ENCODE data around the gene TMEM51. TPM values are rescaled to one million over a fixed set of nuclear protein-coding genes. Genes with fewer than 3 reads are reported as not detected.
A peak's percentile ranks its signal among the peaks of the same experiment; 100 is the strongest.

The TMEM51 gene
- total RNA-seq, 1 experiment from 2014 or later = 10.4 TPM

- DNase-seq (ENCODE audit: low spot score) (no peak), ATAC-seq (0 out of 2 replicates have a peak, but pooled peaks have one; percentile 47)
- H3K4me1 Mint-ChIP-seq = 0 out of 2 replicates have a peak, but pooled peaks cover 3% of the 10 kb centered on the region
- H3K4me3 Mint-ChIP-seq = no peak overlapping the region
- no peak overlapping the region for H3K27ac Mint-ChIP-seq
- ChIA-PET POLR2A (no interaction called here), CTCF (interaction anchor here (0.5 to 1.1 kb wide), 3 partner anchors 12 to 131 kb away, joined by 3 to 4 read pairs (median 3); no protein-coding TSS in a partner anchor)
- H3K36me3 Mint-ChIP-seq = no peaks in the 10 kb centered on the region
- peaks cover 6% of the 10 kb centered on the region for H3K27me3 Mint-ChIP-seq (ENCODE audit: low read depth)
- H3K9me3 Mint-ChIP-seq = peaks cover 1% of the 10 kb centered on the region
- TF ChIP-seq MYBL2 (CRISPR knock-in tag; IDR thresholded peaks at IDR 0.05) = no peak
- TF ChIP-seq ZNF512 (CRISPR knock-in tag; IDR thresholded peaks at IDR 0.05; ENCODE audit: borderline replicate concordance) = no peak
- no peak for TF ChIP-seq EMX1 (CRISPR knock-in tag; IDR thresholded peaks at IDR 0.05)
- no peak for TF ChIP-seq TCF7 (CRISPR knock-in tag; IDR thresholded peaks at IDR 0.05; ENCODE audit: low read depth)
- TF ChIP-seq SMAD3 (CRISPR knock-in tag; IDR thresholded peaks at IDR 0.05; ENCODE audit: borderline replicate concordance) = no peak
- no peak for TF ChIP-seq NR3C1 (CRISPR knock-in tag; conservative IDR thresholded peaks at IDR 0.05; ENCODE audit: low read depth)
These were observed 106.1 kb downstream of the TMEM51 start for GRCh38 chr1:15259622-15260007.

GRCh38 chr1:15260418-15261154, 107.0 kb downstream of the TMEM51 start:
- no peak for ATAC-seq
- H3K4me1 Mint-ChIP-seq = 0 out of 2 replicates have a peak, but pooled peaks cover 3% of the 10 kb centered on the region
- no peaks in the 10 kb centered on the region for H3K36me3 Mint-ChIP-seq
- TF ChIP-seq CREM (CRISPR knock-in tag; IDR thresholded peaks at IDR 0.05) = no peak
- peak; percentile 31; the same call in 1 of the 2 replicates for TF ChIP-seq GABPB1 (CRISPR knock-in tag; IDR thresholded peaks at IDR 0.05)
- no peak for TF ChIP-seq ZBTB21 (CRISPR knock-in tag; IDR thresholded peaks at IDR 0.05; ENCODE audit: borderline replicate concordance)
- no peak for TF ChIP-seq EMX1 (CRISPR knock-in tag; IDR thresholded peaks at IDR 0.05)
- POLR2A ChIA-PET = interaction anchor here (0.6 kb wide), 1 partner anchor 1565 kb away, joined by 4 read pairs; no protein-coding TSS in a partner anchor
- peaks cover 6% of the 10 kb centered on the region for H3K27me3 Mint-ChIP-seq (ENCODE audit: low read depth)
- H3K27ac Mint-ChIP-seq = no peak overlapping the region
- CTCF ChIA-PET = interaction anchor here (0.5 to 2.0 kb wide), 5 partner anchors 11 to 132 kb away, joined by 3 to 10 read pairs (median 3); partner anchors contain the start of gene TMEM51
- no peak for DNase-seq (ENCODE audit: low spot score)
- peaks cover 9% of the 10 kb centered on the region for H3K9me3 Mint-ChIP-seq
- no peak overlapping the region for H3K4me3 Mint-ChIP-seq

- TF ChIP-seq NR1H2 (CRISPR knock-in tag; IDR thresholded peaks at IDR 0.05) (no peak), ZNF232 (CRISPR knock-in tag; IDR thresholded peaks at IDR 0.05) (no peak), RORB (CRISPR knock-in tag; IDR thresholded peaks at IDR 0.05) (no peak)
- ChIA-PET POLR2A (no interaction called here), CTCF (interaction anchor here (0.9 to 2.0 kb wide), 3 partner anchors 10 to 108 kb away, joined by 3 to 10 read pairs (median 7); partner anchors contain the start of gene TMEM51)
- H3K27me3 Mint-ChIP-seq (ENCODE audit: low read depth) = peaks cover 6% of the 10 kb centered on the region
- no peak overlapping the region for H3K4me3 Mint-ChIP-seq
- no peak for DNase-seq (ENCODE audit: low spot score)
- no peaks in the 10 kb centered on the region for H3K36me3 Mint-ChIP-seq
- H3K9me3 Mint-ChIP-seq = peaks cover 9% of the 10 kb centered on the region
- 0 out of 2 replicates have a peak, but pooled peaks cover 3% of the 10 kb centered on the region for H3K4me1 Mint-ChIP-seq
- H3K27ac Mint-ChIP-seq = no peak overlapping the region
- no peak for ATAC-seq
These were observed 107.8 kb downstream of the TMEM51 start for GRCh38 chr1:15261155-15262002.

GRCh38 chr1:15262003-15262377, 108.4 kb downstream of the TMEM51 start:
- DNase-seq (ENCODE audit: low spot score) (no peak), ATAC-seq (no peak)
- ChIA-PET POLR2A (no interaction called here), CTCF (interaction anchor here (1.8 to 2.0 kb wide), 2 partner anchors 10 to 108 kb away, joined by 7 to 10 read pairs; partner anchors contain the start of gene TMEM51)
- peaks cover 6% of the 10 kb centered on the region for H3K27me3 Mint-ChIP-seq (ENCODE audit: low read depth)
- H3K36me3 Mint-ChIP-seq = no peaks in the 10 kb centered on the region
- H3K4me1 Mint-ChIP-seq = 0 out of 2 replicates have a peak, but pooled peaks cover 3% of the 10 kb centered on the region
- no peak overlapping the region for H3K4me3 Mint-ChIP-seq
- H3K9me3 Mint-ChIP-seq = peaks cover 9% of the 10 kb centered on the region
- H3K27ac Mint-ChIP-seq = no peak overlapping the region
- TF ChIP-seq FOXP1 (CRISPR knock-in tag; IDR thresholded peaks at IDR 0.05; ENCODE audit: borderline replicate concordance) (no peak), ZNF416 (CRISPR knock-in tag; IDR thresholded peaks at IDR 0.05) (no peak), NR2C2 (CRISPR knock-in tag; IDR thresholded peaks at IDR 0.05) (no peak), E2F4 (CRISPR knock-in tag; IDR thresholded peaks at IDR 0.05; ENCODE audit: borderline replicate concordance, low read depth) (no peak), CREB1 (CRISPR knock-in tag; IDR thresholded peaks at IDR 0.05) (no peak), SOX15 (CRISPR knock-in tag; IDR thresholded peaks at IDR 0.05) (no peak), ZNF317 (CRISPR knock-in tag; IDR thresholded peaks at IDR 0.05; ENCODE audit: borderline replicate concordance, low read depth) (no peak), ZNF281 (CRISPR knock-in tag; IDR thresholded peaks at IDR 0.05) (no peak), GABPB1 (CRISPR knock-in tag; IDR thresholded peaks at IDR 0.05) (no peak)
